Endometrium (tissue), 2 donors: Measurements from ENCODE around the gene GDPD4.

Experiments used
- FAIRE-seq: peaks from 2 replicates; lab custom pipeline; 2012; peaks lifted over from hg19 to GRCh38; lab: Jason Lieb, UNC
- donor health status: control.
- donor health status: control.

Gene GDPD4

GRCh38 chr11:77233011-77233410 is 68.5 kb downstream of the GDPD4 start:
- no peak for FAIRE-seq

DNA sequence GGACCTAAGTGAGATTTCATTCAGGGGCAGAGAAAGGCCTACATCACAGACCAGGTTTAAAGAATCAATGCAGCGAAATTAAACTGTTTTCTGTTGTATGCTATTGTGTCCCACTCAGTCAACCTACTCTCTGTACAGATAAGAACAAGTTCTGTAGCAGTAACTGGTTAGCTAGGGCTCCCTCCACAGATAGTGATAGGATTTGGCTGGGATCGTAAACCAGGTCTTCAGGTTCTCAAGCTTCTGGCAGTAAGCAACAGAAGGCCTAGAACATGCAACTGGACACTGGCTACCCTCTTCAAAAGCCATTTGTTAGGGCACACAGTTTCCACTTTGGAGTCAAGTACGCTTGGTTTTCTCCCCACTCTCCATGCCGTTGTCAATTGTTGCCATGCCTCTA is 69.2 kb downstream of the GDPD4 start:
- FAIRE-seq, result no peak

GRCh38 chr11:77231800-77232199 is 69.7 kb downstream of the GDPD4 start:
- no peak for FAIRE-seq

DNA sequence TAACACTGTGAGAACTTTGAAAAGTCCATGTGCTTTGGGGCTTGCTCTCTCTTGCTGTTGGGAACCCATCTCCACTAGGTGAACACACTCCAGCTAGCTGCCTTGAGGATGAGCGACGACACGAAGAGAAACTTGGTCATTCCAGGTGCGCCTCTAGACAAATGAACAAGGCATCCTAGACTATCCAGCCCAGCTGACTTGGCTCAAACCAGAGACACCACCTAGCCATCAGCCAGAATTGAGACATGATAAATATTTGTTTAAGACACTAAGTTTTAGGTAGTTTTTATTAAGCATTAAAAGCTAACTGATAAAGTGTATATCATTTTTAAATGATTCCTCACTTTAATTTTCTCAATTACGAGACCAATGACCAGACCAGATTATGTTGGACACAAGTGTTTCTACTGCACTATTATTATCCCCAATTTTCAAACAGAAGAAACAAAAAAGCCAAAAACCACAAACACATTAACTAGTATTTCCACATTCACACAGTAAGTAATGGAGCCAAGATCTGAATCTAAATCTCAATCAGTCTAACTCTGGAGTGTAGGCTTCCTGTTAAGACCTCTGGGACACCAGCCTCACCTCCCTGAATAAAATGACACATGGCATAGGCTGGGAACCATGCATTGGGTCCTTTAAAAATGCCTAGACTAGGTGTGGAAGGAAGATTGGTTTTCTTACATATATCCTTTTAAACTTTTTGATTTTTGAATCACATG is 70.4 kb downstream of the GDPD4 start:
- FAIRE-seq, result no peak

GRCh38 chr11:77223797-77224196 is 77.7 kb downstream of the GDPD4 start:
- no peak for FAIRE-seq

DNA sequence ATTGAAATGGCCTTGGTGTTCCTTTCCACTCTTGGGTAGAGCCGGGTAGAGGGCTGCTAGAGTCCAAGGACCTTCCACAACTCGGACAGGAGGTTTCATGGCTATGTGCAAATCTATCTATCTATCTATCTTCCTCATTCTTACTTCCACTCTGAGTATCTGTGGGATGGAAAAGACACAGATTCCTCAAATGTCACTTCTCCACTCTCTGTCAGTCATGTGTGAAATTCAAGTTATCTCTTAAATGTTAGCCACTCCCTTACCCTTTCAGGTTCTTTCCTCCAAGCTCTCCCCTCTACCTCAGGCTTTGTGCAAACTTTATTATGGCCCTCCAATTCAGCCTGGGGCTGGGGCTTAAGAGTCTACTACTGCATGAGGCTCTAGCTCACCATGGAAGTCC is 84.3 kb downstream of the GDPD4 start:
- FAIRE-seq, result no peak

DNA sequence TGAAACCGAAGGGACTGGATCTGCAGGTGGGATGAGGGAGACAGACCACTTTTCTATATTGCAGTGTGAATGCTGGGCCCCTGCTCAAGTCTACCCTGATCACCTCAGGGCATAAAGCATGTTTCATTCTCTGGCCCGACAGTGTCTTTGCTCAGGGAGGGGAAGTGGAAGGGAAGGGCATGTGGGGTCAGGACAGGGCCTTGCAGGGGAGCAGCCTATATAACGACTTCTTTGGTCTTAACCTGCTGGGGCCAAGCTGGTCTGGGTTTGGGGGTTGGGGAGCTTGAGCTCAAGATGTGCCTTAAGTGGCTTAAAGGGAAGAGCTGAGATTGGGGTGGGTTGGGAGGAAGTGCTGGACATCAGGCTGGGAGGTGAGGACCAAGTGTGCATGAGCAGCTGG is 86.4 kb downstream of the GDPD4 start:
- FAIRE-seq, result no peak

DNA sequence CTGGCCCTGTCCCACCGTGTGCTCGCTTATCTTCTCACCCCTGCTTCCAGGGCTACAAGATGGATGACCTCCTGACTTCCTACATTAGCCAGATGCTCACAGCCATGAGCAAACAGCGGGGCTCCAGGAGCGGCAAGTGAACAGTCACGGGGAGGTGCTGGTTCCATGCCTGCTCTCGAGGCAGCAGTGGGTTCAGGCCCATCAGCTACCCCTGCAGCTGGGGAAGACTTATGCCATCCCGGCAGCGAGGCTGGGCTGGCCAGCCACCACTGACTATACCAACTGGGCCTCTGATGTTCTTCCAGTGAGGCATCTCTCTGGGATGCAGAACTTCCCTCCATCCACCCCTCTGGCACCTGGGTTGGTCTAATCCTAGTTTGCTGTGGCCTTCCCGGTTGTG is 86.9 kb downstream of the GDPD4 start:
- no peak for FAIRE-seq

DNA sequence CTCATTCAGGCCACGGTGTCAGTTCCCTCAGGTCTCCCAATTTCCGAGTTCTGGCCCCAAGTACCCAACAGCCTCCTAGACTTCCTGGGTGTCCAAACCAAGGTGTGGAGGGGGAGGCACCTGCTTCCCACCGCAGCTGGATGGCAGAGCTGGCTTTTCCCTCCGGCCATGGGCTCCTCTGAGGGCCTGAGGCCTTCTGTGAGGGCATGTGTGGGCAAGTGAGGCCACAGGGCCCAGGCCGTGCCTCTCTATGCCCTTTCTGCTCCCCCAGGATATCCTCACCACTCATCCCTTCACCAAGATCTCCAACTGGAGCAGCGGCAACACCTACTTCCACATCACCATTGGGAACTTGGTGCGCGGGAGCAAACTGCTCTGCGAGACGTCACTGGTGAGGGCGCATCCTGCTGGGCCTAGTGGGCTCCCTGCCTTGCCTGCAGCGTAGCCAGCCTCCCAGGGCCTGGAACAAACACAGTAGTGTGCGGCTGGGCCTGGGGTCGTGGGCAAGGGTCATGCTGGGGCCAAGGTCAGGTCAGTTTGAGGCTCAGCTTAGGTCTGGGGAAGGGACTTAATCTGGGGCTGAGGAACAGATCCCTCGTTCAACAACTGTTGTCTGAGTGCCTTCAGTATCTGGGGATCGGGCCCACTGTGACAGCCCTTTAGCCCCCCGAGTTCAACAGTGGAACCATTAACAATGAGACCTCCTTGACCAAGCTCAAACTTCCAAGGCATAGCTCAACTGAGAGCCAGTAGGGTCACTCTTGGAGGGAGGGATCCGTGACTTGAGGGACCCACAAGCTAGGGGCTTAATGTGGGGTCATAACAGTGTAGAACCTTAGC is 87.7 kb downstream of the GDPD4 start:
- FAIRE-seq, result no peak

- FAIRE-seq, result no peak
Observed at GRCh38 chr11:77213029-77213579, 88.4 kb downstream of the GDPD4 start.

DNA sequence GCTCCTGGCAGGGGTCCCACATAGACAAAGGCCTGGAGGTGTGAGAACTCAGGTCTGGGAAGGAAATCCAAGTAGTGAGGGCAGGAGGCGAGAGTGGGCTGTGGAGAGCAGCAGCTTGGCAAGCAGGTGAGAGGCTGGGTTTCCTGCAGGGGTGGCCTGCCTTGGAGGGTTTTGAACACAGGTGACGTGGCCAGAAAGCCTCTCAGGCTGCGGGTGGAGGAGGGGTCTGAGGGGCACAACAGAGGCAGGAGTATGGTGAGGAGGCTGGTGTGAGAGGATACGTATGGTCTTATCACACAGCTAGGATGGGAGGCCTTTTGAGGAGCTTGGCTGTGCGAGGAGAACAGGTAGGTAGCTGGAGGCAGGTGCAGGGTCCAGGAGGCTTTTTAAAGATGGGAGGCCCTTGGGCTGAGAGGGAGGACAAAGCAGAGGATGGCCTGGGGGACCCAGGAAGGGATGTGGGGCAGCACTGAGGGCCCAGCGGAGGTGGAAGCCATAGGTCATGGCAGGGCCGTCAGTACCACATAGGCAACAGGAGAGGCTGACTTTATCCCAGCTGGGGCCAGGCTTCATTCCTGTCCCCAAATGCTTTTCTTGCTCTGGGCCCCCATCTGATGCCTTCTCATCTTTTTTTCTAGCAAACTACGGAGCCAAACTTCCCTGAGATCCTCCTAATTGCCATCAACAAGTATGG is 89.0 kb downstream of the GDPD4 start:
- no peak for FAIRE-seq

DNA sequence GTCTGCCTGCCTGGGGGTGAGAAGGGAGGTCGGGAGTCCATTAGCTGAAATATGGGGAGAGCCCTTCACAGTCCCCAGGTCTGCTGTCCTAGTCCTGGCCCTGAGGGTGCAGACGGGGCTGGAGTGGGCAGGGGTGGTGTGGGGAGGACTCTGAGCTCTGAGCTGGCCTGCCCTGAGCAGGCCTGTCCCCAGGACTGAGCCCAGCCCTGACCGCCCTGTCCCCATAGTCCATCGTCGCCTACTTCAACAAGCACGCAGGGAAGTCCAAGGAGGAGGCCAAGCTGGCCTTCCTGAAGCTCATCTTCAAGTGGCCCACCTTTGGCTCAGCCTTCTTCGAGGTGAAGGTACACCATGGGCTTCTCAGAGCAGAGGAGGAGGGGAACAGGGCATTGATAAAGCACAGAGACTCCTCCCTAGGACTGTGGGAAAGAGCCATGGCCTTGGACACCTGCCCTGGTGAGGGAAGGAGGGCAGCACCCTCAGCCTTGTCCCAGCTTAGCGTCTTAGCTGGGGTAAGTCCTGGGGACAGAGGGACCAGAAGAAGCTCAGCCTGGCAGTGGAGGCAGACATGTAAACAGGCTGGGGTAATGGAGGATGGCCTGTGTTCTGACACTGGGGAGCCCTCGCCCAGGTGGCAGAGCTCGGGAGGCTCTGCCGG is 89.8 kb downstream of the GDPD4 start:
- no peak for FAIRE-seq

GRCh38 chr11:77211040-77211451 is 90.4 kb downstream of the GDPD4 start:
- FAIRE-seq, result no peak

GRCh38 chr11:77209663-77210062 is 91.8 kb downstream of the GDPD4 start:
- no peak for FAIRE-seq

- no peak for FAIRE-seq
Observed at GRCh38 chr11:77208535-77208934, 93.0 kb downstream of the GDPD4 start.

- no peak for FAIRE-seq
Observed at GRCh38 chr11:77207618-77208313, 93.7 kb downstream of the GDPD4 start.

DNA sequence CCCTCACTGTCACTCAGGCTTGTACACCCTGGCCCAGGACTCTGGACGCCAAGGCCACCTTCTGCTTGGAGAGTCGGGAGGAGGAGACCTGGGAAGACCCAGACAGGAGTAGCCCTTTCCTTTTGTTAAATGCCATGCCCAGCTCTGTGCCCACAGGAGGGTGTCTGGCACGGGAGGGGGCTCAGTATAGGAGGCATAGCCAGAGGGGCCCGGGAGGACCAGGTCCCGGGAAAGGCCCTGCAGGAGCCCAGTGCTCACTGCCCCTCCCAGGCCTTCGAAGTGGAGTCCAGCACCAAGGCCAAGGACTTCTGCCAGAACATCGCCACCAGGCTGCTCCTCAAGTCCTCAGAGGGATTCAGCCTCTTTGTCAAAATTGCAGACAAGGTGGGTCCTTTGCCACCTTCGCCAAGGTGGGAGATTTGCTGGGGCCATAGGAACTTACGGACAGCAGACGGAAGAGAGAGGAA is 94.4 kb downstream of the GDPD4 start:
- no peak for FAIRE-seq

DNA sequence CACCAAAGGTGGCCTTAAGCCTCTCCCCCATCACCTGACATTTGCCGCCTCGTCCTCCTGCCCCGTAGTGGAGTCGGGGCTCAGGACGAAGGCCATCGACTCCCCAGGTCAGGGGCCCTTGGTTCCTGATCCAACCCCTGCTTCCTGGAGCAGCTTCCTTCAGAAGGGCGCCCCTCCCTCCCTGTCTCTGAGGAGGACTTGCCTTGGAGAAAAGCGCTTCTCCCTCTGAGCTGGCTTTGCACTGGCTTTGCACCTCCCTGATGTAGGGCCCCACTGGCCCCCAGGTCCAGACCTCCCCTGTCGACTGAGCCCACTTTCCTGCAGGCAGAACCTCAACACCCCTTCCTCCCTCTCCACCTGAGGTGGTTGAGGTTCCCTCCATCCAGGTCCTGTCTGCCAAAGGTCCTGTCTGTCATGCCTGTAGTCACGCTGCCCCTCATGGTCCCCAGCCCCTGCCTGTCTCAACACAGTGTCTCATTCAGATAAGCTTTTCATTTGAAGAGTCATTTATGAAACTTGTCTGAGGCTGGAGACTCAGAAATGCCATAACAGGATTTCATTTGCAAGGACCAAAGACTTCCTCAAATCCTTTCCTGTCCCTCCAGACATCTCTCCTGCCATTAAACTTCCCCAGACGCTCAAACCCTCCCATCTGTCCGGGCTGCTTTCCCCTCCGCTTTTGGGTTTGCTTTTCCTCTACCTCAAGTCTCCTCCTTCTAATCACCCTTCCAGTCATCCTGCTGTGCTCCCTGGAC is 95.0 kb downstream of the GDPD4 start:
- FAIRE-seq, result no peak

DNA sequence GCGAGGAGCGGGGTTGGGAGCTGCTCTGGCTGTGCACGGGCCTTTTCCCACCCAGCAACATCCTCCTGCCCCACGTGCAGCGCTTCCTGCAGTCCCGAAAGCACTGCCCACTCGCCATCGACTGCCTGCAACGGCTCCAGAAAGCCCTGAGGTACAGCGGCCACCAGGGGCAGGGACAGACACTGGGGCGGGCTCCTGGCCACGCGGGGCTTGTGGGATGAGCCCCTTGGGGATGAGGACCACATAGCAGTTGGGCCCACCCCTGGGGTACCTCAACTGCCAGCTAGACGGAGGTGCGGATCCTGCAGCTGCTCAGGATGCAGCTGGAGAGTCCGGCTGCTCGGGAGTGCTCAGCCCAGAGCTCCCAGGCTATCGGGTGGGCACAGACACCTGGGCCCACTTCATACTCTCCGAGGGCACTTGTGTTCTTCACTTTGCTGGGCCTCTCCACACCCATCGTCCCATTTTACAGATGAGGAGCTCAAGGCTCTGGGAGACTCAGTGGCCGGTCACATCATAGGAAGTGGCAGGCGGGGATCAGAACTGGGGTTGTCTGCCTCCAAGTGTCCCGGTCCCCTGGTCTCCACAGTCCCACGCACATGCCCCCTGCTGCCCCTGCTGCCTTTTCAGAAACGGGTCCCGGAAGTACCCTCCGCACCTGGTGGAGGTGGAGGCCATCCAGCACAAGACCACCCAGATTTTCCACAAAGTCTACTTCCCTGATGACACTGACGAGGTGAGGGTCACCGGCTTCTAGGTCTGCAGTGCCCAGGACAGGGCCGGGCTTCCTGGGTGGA is 95.8 kb downstream of the GDPD4 start:
- no peak for FAIRE-seq
